GM19043 (cell line): Measurements from ENCODE around the gene MINDY3.
"Not testable (repeated sequence)": the region's sequence is repeated elsewhere in the genome, so short reads cannot be mapped to it uniquely, and the experiment has no call there.

Source experiments
- ATAC-seq: cut with Tn5 transposase; IDR thresholded peaks from one replicate; pipeline ENCODE4 v1.9.1; 2021; ENCODE audit warnings: low read depth; ENCODE audit not compliant: unreplicated experiment

The MINDY3 gene

GRCh38 chr10:15857107-15857575, 3.2 kb downstream of the MINDY3 start:
- ATAC-seq: no peak

GRCh38 chr10:15856328-15857015, 3.8 kb downstream of the MINDY3 start:
- ATAC-seq: no peak

- ATAC-seq: no peak
Measured at GRCh38 chr10:15853800-15854199, 6.5 kb downstream of the MINDY3 start.

GRCh38 chr10:15852111-15852557, 8.2 kb downstream of the MINDY3 start:
- no peak for ATAC-seq

- ATAC-seq: not testable (repeated sequence)
Measured at GRCh38 chr10:15850337-15850978, 9.8 kb downstream of the MINDY3 start.

- no peak for ATAC-seq
Measured at GRCh38 chr10:15849316-15849715, 11.0 kb downstream of the MINDY3 start.

- no peak for ATAC-seq
Measured at GRCh38 chr10:15847481-15847880, 12.8 kb downstream of the MINDY3 start.

- ATAC-seq: no peak
Measured at GRCh38 chr10:15844517-15844916, 15.8 kb downstream of the MINDY3 start.

- no peak for ATAC-seq
Measured at GRCh38 chr10:15843695-15844094, 16.6 kb downstream of the MINDY3 start.

GRCh38 chr10:15842556-15843169, 17.6 kb downstream of the MINDY3 start:
- no peak for ATAC-seq

GRCh38 chr10:15841696-15842095, 18.6 kb downstream of the MINDY3 start:
- ATAC-seq: no peak

GRCh38 chr10:15836807-15837206, 23.5 kb downstream of the MINDY3 start:
- ATAC-seq: no peak

- no peak for ATAC-seq
Measured at GRCh38 chr10:15829495-15829894, 30.8 kb downstream of the MINDY3 start.

- no peak for ATAC-seq
Measured at GRCh38 chr10:15824498-15824897, 35.8 kb downstream of the MINDY3 start.

- no peak for ATAC-seq
Measured at GRCh38 chr10:15822131-15822530, 38.2 kb downstream of the MINDY3 start.

GRCh38 chr10:15821046-15821683, 39.1 kb downstream of the MINDY3 start:
- no peak for ATAC-seq

GRCh38 chr10:15817409-15818046, 42.8 kb downstream of the MINDY3 start:
- no peak for ATAC-seq

GRCh38 chr10:15815242-15815885, 44.9 kb downstream of the MINDY3 start:
- ATAC-seq: no peak

GRCh38 chr10:15814565-15814964, 45.7 kb downstream of the MINDY3 start:
- no peak for ATAC-seq

- ATAC-seq: no peak
Measured at GRCh38 chr10:15813415-15813814, 46.9 kb downstream of the MINDY3 start.
